Stomach smooth muscle (tissue), 2 donors: ENCODE data around the gene NEDD9.

Source experiments
- H3K27ac ChIP-seq: one replicate; pipeline ENCODE4 v1.7.0; 2013; ENCODE audit warnings: mild to moderate bottlenecking, low read length, inconsistent platforms
- H3K27me3 ChIP-seq, 2 donors: one replicate each; pipeline ENCODE4 v1.7.0; 2013; ENCODE audit warnings: low read length in 2 of 2; ENCODE audit not compliant: insufficient read depth in 2 of 2, control insufficient read depth in 1 of 2
- H3K36me3 ChIP-seq, 2 donors: one replicate each; pipeline ENCODE4 v1.7.0; 2013; ENCODE audit warnings: low read length in 2 of 2; ENCODE audit not compliant: control insufficient read depth in 2 of 2, insufficient read depth in 2 of 2
- H3K4me1 ChIP-seq: one replicate; pipeline ENCODE4 v1.7.0; 2013; ENCODE audit warnings: low read length; ENCODE audit not compliant: control insufficient read depth, insufficient read depth
- H3K4me3 ChIP-seq, 2 donors: one replicate each; pipeline ENCODE4 v1.7.0; 2013; ENCODE audit warnings: low read length in 2 of 2
- H3K9ac ChIP-seq, 2 donors: one replicate each; pipeline ENCODE4 v1.7.0; 2013; ENCODE audit warnings: low read length in 2 of 2, mild to moderate bottlenecking in 1 of 2
- H3K9me3 ChIP-seq, 2 donors: one replicate each; pipeline ENCODE4 v1.7.0; 2013; ENCODE audit warnings: low read length in 2 of 2; ENCODE audit not compliant: control insufficient read depth in 2 of 2
- donor health status: healthy.
- donor health status: Pancreatic carcinoma.

The NEDD9 gene

GRCh38 chr6:11198663-11199603 is 33.5 kb downstream of the NEDD9 start:
- H3K36me3 ChIP-seq, result no peaks in the 10 kb centered on the region
- no peak overlapping the region for H3K27ac ChIP-seq
- no peak overlapping the region for H3K9ac ChIP-seq
- no peaks in the 10 kb centered on the region for H3K27me3 ChIP-seq
- H3K9me3 ChIP-seq, result no peaks in the 10 kb centered on the region
- H3K4me1 ChIP-seq, result no peaks in the 10 kb centered on the region
- H3K4me3 ChIP-seq, result no peak overlapping the region

- Histone ChIP-seq H3K9ac (no peak overlapping the region), H3K36me3 (no peaks in the 10 kb centered on the region), H3K27me3 (no peaks in the 10 kb centered on the region), H3K9me3 (no peaks in the 10 kb centered on the region), H3K4me3 (no peak overlapping the region), H3K4me1 (no peaks in the 10 kb centered on the region), H3K27ac (no peak overlapping the region)
These were observed 34.6 kb downstream of the NEDD9 start for GRCh38 chr6:11197850-11198249.

- Histone ChIP-seq H3K4me1 (no peaks in the 10 kb centered on the region), H3K27ac (no peak overlapping the region)
These were observed 35.3 kb downstream of the NEDD9 start for GRCh38 chr6:11197175-11197536.

GRCh38 chr6:11196511-11197174 is 35.8 kb downstream of the NEDD9 start:
- Histone ChIP-seq H3K27ac (no peak overlapping the region), H3K4me3 (no peak overlapping the region), H3K9ac (no peak overlapping the region), H3K27me3 (no peaks in the 10 kb centered on the region), H3K9me3 (no peaks in the 10 kb centered on the region), H3K36me3 (peaks cover 0 to 2% of the 10 kb centered on the region in 2 donors), H3K4me1 (no peaks in the 10 kb centered on the region)

More at GRCh38 chr6:11197175-11197536, 35.3 kb downstream of the NEDD9 start:
- Histone ChIP-seq H3K27me3 (no peaks in the 10 kb centered on the region), H3K9ac (no peak overlapping the region), H3K4me3 (no peak overlapping the region), H3K9me3 (no peaks in the 10 kb centered on the region), H3K36me3 (no peaks in the 10 kb centered on the region)

- Histone ChIP-seq H3K4me3 (no peak overlapping the region), H3K4me1 (no peaks in the 10 kb centered on the region), H3K9me3 (no peaks in the 10 kb centered on the region), H3K36me3 (peaks cover 7 to 17% of the 10 kb centered on the region in 2 donors), H3K9ac (no peak overlapping the region), H3K27ac (no peak overlapping the region), H3K27me3 (no peaks in the 10 kb centered on the region)
These were observed 37.9 kb downstream of the NEDD9 start for GRCh38 chr6:11194356-11195218.

GRCh38 chr6:11193434-11193833 is 39.0 kb downstream of the NEDD9 start:
- H3K36me3 ChIP-seq, result peaks cover 7 to 17% of the 10 kb centered on the region in 2 donors
- no peaks in the 10 kb centered on the region for H3K9me3 ChIP-seq
- no peak overlapping the region for H3K4me3 ChIP-seq
- no peak overlapping the region for H3K9ac ChIP-seq
- H3K27ac ChIP-seq, result no peak overlapping the region
- no peaks in the 10 kb centered on the region for H3K27me3 ChIP-seq
- H3K4me1 ChIP-seq, result no peaks in the 10 kb centered on the region

GRCh38 chr6:11192167-11192566 is 40.3 kb downstream of the NEDD9 start:
- Histone ChIP-seq H3K4me3 (no peak overlapping the region), H3K27ac (no peak overlapping the region), H3K9ac (no peak overlapping the region), H3K9me3 (no peaks in the 10 kb centered on the region), H3K4me1 (no peaks in the 10 kb centered on the region), H3K27me3 (no peaks in the 10 kb centered on the region), H3K36me3 (peaks cover 11 to 18% of the 10 kb centered on the region in 2 donors)

GRCh38 chr6:11190625-11191245 is 41.7 kb downstream of the NEDD9 start:
- Histone ChIP-seq H3K27me3 (no peaks in the 10 kb centered on the region), H3K9me3 (no peaks in the 10 kb centered on the region), H3K36me3 (peaks cover 11 to 20% of the 10 kb centered on the region in 2 donors), H3K4me1 (no peaks in the 10 kb centered on the region), H3K27ac (no peak overlapping the region), H3K4me3 (no peak overlapping the region), H3K9ac (no peak overlapping the region)

GRCh38 chr6:11189865-11190624 is 42.4 kb downstream of the NEDD9 start:
- Histone ChIP-seq H3K27ac (no peak overlapping the region), H3K4me1 (no peaks in the 10 kb centered on the region), H3K36me3 (peaks cover 14 to 24% of the 10 kb centered on the region in 2 donors), H3K9me3 (no peaks in the 10 kb centered on the region), H3K27me3 (no peaks in the 10 kb centered on the region), H3K9ac (no peak overlapping the region), H3K4me3 (no peak overlapping the region)
